ENCODE data around the gene EVI5.

The EVI5 gene

DNA sequence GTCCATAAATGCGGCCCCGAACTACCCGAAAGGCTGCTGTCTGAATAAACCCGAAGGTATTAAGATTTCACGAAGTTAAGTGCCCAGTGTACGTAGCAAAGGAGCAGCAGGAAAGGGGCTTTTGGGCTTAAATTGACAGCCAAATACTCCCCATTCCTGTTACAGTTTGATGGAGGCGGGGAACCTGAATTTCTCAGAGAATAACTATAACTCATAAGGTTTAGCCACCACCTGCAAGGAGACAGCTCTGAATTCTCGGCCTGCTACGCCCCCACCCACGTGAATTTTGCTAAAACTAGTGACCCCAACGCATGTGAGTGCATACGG lies 303.3 kb downstream of the EVI5 start:
- DNase-seq, result no peak

GRCh38 chr1:92480813-92481598 lies 303.9 kb downstream of the EVI5 start:
- DNase-seq, result no peak

DNA sequence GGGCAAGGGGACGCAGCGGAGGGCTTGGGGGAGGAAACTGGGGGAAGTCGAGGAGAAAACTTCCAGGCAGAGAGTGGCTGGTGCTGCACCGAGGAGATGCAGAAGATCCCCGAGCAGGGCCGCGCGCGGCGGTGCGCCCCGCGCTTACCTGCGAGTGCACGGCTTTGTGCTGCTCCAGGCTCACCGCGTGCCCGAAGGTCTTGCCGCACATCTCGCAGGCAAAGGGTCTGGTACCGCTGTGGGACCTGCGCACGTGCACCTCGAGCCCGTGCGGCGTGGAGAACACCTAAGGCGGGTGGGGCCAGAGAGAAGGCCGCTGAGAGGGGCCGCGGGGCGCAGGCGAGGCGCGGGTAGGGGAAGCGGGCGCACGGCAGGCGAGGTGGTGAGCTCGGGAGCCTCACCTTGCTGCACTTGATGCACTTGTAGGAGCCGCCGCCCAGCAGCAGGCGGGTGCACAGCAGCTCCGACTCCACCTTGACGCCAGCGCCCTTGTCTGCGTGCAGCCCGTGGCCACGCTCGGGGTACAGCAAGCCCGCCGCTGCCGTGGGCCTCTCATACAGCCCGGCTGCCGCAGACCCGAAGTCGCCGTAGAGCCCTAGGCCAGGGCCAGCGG lies 304.6 kb downstream of the EVI5 start:
- DNase-seq, result no peak

- DNase-seq, result no peak
Observed at GRCh38 chr1:92479587-92479986, 305.3 kb downstream of the EVI5 start.

DNA sequence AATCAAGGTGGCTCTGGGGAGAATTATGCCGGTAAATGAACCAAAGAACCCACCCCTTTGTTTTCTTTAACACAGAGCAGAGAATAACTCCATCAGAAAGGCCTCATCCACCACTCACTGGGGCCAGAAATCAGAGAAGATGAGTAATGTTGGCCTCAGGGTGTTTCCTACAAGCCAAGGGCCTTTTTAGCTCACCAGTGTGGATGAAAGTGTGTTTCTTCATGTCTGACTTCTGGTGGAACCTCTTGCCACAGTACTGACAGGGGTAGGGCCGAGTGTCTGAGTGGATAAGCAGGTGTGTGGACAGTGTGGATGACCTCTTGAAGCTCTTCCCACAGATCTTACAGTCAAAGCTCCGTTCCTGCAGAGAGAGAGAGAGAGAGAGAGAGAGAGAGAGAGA lies 306.5 kb downstream of the EVI5 start:
- DNase-seq, result no peak

DNA sequence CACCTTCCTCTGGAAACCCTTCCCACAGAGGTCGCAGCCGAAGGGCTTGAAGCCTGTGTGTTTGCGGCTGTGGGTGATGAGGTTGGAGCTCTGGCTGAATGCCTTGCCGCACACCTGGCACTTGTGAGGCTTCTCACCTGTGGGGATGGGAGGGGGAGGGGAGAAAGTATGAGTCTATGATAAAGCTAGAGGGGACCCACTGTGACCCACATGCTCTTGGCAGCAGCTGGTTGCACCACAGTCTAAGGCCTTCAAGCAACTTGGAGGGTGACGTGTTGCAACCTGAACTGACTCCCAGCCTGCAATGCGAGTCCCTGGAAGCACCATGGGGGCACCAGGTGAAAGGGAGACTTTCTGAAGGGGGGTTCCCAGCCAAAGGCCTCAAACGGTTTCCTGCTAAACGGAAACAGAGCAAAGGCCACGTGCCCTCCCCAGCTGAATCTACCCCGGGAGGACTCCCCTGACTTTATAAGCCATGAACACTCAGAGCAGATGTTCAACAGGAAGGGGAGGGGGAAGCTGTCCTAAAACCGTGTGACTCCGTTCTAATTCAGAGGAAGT lies 308.8 kb downstream of the EVI5 start:
- DNase-seq, result peak; percentile 85

DNA sequence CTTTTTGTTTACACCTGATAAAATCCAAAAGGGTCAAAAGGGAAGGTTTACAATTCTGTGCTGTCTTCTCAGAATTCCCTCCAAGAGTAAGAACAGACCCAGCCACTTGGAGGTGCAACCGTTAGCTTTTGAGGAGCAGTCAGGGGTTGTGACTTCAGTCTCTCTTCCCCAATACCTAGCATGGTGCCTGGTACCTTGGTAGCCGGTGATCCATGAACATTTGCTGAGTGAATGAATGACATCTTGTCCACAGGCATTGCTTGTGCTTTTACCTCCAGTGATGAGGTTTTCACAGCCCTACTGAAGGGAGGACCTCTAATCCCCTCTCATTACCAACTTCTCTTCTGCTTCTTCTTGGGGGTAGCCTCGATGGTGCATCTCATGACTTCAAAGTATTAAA lies 309.9 kb downstream of the EVI5 start:
- no peak for DNase-seq

DNA sequence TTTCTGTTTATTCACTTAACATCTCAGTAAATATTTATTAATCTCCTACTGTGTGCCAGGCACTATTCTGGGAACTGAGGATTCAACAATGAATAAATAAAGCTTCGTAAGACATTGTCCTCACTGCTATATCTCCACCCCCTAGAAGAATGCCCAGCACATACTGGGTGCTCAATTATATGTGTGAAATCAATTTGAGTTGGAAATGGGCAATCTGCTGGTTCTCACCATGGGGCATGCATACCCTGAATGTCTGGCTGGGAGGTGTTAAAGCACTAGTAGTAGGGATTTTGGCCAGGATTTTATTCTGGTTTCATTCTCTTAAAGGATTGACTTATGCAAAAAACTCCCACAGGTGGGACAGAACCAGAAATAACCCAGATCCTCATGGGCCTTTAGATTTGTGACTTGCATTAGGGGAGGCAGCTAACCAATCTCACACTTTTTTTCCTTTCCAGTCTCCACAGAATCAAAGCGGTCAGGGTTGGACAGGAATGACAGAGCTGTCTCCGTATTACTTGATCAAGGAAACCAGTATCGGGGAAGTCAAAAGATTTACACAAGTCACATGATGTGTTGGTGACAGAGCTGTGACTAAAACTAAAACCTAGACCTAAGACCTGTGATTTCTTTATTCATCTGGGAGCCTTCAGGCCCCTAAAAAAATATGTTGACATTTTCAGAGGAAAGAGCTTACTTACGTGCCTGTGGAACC lies 311.0 kb downstream of the EVI5 start:
- no peak for DNase-seq

GRCh38 chr1:92470216-92470615 lies 314.7 kb downstream of the EVI5 start:
- DNase-seq, result no peak

DNA sequence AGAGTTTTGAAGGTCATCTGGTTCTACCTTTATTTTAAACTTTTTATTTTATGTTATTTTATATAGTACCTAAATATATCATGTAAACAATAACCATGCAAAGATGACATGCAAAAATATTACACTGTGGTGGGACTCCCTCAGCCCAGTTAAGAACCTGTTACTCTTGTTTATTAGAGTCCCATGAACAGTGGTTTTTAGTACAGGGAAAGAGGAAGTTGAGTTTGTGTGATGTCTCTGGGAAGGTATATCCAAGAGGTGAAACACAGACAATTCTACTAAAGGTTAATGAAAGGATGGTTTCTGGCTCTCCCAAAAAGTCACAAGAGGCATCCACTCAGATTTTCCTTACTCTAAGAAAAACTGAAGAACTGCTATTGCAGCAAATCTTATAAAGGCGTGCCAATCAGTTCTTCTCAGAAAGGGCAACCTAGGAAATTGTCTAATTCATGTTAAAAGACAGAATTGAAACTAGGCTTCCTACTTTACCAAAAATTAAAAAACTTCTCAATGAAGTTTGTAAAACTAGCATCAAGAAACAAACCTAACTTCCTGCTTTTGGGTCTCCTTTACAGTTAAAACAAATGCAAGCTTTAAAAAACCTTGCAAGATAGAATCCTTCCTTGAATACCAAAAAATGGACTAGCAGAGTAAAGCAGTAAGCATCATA lies 318.1 kb downstream of the EVI5 start:
- no peak for DNase-seq

GRCh38 chr1:92465256-92465647 lies 319.7 kb downstream of the EVI5 start:
- no peak for DNase-seq

- no peak for DNase-seq
Observed at GRCh38 chr1:92464588-92465255, 320.2 kb downstream of the EVI5 start.

DNA sequence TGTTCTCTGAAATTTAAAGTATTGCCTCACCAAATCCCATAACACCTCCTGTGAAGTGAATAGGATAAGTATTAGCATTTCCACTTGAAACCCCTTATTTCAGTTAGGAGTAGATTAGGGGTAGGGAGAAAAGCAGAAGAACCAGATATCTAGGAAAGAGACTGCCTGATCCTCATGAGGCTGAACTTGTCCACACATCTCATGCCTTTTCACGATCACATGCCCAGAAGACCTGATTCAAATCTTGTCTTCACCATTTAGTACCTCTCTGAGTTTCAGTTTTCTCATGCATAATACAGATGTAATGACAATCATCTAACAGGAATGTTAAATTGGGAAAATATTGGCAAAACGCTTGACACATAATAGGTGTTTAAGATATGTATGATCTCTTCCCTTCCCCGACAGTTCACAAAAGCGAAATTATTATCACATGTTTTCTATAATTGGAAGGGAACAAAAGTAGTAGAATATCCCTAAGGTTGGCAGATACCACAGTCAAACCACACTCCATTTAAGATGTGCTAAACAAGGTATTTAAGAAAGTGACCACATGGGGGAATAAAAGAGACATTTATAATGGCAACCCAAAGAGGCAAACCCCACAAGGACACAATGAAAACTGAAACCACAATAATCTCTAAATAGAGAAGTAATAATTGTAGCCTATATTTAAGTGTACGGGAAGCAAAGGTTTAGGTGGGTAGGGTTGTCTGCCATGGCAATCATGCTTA lies 323.4 kb downstream of the EVI5 start:
- peak; percentile 37 for DNase-seq

DNA sequence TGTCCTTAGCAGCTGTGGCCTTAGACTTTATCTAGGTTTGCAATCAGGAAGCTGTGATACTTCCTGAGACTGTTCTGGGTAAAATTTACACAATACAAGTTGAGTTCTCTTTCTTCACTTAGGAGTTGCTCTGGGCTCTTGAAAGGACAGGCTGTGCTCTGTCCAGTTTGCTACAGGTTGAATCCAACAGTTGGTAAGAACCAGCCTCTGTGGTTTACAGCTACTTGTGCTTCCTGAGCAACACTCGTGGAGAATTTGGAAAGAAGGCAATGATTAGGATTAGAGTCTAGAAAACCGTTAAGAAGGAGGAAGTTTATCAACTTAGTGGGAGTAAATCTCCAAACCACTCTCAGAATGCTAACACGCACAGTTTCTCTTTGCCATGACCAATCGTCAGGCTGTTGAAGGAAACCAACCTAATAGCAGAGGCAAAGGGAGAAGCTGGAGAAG lies 325.0 kb downstream of the EVI5 start:
- DNase-seq, result peak; percentile 95

All from SIG-M5 (cell line).